Ishikawa (cell line): Measurements from ENCODE around the gene SH3BP5L.

Source experiments
- CEBPB ChIP-seq: IDR thresholded peaks from 2 replicates; pipeline ENCODE4 v1.6.1; 2012
- CREB1 ChIP-seq: IDR thresholded peaks from 2 replicates; pipeline ENCODE4 v1.6.1; 2012; ENCODE audit warnings: low read depth
- EGR1 ChIP-seq: IDR thresholded peaks from 2 replicates; pipeline ENCODE4 v1.6.1; 2012
- EP300 ChIP-seq: IDR thresholded peaks from 2 replicates; pipeline ENCODE4 v1.6.1; 2012; ENCODE audit warnings: borderline replicate concordance
- FOXM1 ChIP-seq: IDR thresholded peaks from 2 replicates; pipeline ENCODE4 v1.6.1; 2012; ENCODE audit warnings: low read depth, borderline replicate concordance
- NFIC ChIP-seq: IDR thresholded peaks from 2 replicates; pipeline ENCODE4 v1.6.1; 2012
- RAD21 ChIP-seq: IDR thresholded peaks from 2 replicates; pipeline ENCODE4 v1.6.1; 2012; ENCODE audit warnings: low read depth
- REST ChIP-seq: IDR thresholded peaks from 2 replicates; pipeline ENCODE4 v1.6.1; 2012; ENCODE audit warnings: low read depth, mild to moderate bottlenecking
- TAF1 ChIP-seq: IDR thresholded peaks from 2 replicates; pipeline ENCODE4 v1.6.1; 2012; ENCODE audit warnings: low read depth, mild to moderate bottlenecking
- TCF12 ChIP-seq: IDR thresholded peaks from 2 replicates; pipeline ENCODE4 v1.6.1; 2012; ENCODE audit warnings: low read depth
- TEAD4 ChIP-seq: IDR thresholded peaks from 2 replicates; pipeline ENCODE4 v1.6.1; 2012
- YY1 ChIP-seq: IDR thresholded peaks from 2 replicates; pipeline ENCODE4 v1.6.1; 2012; ENCODE audit warnings: low read depth
- ZBTB7A ChIP-seq: IDR thresholded peaks from 2 replicates; pipeline ENCODE4 v1.6.1; 2012; ENCODE audit warnings: low read depth
- TF ChIP-seq, protein P1 (sequence below): IDR thresholded peaks from 2 replicates; pipeline ENCODE4 v1.6.1; 2012
- TF ChIP-seq, protein P2 (sequence below): IDR thresholded peaks from 2 replicates; pipeline ENCODE4 v1.6.1; 2012

Gene SH3BP5L

DNA sequence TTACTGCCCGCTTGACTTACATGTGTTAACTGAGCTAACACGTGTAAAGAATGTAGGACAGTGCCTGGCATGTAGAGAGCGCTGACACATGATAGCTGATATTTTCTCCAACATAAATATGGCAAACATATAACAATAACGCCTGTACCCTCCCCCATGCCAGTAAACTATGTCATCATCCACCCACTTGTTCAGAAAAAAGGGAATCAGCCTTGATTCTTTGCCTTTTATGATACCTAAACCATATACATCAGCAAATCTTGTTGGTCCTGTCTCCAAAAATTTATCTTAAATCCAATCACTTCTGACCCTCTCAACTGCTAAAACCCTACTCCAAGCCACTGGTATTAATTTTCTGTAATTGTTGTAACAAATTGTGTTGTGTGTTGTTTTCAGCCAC lies 34.3 kb upstream of the SH3BP5L start:
- no peak for TF ChIP-seq REST
- no peak for TF ChIP-seq EGR1
- TF ChIP-seq YY1 = no peak
- TF ChIP-seq TAF1 = no peak
- TF ChIP-seq EP300 = no peak
- no peak for TF ChIP-seq CEBPB
- TF ChIP-seq, protein P1, sequence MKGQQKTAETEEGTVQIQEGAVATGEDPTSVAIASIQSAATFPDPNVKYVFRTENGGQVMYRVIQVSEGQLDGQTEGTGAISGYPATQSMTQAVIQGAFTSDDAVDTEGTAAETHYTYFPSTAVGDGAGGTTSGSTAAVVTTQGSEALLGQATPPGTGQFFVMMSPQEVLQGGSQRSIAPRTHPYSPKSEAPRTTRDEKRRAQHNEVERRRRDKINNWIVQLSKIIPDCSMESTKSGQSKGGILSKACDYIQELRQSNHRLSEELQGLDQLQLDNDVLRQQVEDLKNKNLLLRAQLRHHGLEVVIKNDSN = no peak
- TF ChIP-seq, protein P2, sequence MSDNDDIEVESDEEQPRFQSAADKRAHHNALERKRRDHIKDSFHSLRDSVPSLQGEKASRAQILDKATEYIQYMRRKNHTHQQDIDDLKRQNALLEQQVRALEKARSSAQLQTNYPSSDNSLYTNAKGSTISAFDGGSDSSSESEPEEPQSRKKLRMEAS = no peak
- no peak for TF ChIP-seq RAD21
- no peak for TF ChIP-seq FOXM1
- TF ChIP-seq TEAD4 = no peak
- TF ChIP-seq CREB1 = no peak
- no peak for TF ChIP-seq ZBTB7A
- TF ChIP-seq NFIC = no peak
- no peak for TF ChIP-seq TCF12

GRCh38 chr1:248858891-248859889 lies 33.5 kb upstream of the SH3BP5L start, which contains the start of gene ZNF692:
Gene ZNF692 (minus strand): TSS chr1:248859085. CDS start chr1:248858309, 776 bp downstream.
- TF ChIP-seq ZBTB7A (no peak), NFIC (no peak), TCF12 (no peak), CREB1 (no peak; the same call in 1 of the 2 replicates), RAD21 (no peak), CEBPB (no peak), EP300 (no peak), TEAD4 (no peak), YY1 (no peak), REST (no peak), TAF1 (peak; percentile 84), EGR1 (no peak), FOXM1 (no peak)
- TF ChIP-seq, protein P1 = no peak
- TF ChIP-seq, protein P2 = peak; percentile 97

DNA sequence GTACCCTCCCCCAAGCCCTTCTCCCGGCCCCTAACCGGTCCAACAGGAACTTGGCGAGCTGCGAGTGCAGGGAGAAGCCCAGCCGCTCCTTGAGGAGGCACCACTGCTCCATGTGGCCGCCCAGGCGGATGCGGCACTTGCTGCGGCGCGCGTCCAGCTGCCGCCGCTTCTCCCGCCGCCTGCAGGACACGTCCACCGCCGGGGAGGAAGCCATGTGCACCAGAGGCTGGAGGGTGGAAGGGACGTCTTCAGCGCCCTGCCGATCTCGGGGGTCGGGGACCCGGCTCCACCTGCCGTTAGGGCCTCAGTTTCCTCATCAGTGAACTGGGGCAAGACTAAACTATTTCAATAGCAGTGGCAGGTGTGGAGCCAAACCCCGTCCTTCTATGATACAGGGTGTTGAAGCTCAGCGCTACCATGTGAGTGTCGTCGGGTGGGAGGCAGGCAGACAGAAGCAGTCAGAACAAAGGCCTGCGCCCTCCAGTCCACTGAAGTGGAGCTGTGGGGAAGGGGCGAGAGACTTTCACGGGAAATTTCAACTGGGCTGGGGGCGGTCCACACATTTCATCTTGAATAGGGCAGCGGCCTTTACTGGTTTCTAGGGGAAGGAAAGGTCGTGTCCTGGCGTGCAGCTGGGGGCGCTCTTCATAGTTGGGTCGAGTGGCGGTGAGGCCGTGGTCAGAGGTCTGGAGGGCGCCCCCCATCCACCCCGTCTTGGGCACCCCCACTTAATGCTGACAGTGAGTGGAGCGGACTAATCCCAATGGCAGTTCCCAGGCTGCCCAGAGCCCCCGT lies 32.6 kb upstream of the SH3BP5L start:
- peak; percentile 60; the same call in 1 of the 2 replicates for TF ChIP-seq TCF12
- 0 out of 2 replicates have a peak, but pooled peaks have one; percentile 29 for TF ChIP-seq EGR1
- TF ChIP-seq FOXM1 = no peak
- TF ChIP-seq YY1 = 0 out of 2 replicates have a peak, but pooled peaks have one; percentile 55
- 0 out of 2 replicates have a peak, but pooled peaks have one; percentile 16 for TF ChIP-seq RAD21
- TF ChIP-seq, protein P2 = peak; percentile 94
- peak; percentile 85 for TF ChIP-seq ZBTB7A
- peak; percentile 40; the same call in 1 of the 2 replicates for TF ChIP-seq NFIC
- TF ChIP-seq, protein P1 = no peak; the same call in 1 of the 2 replicates
- no peak for TF ChIP-seq CEBPB
- no peak for TF ChIP-seq CREB1
- 0 out of 2 replicates have a peak, but pooled peaks have one; percentile 16 for TF ChIP-seq EP300
- TF ChIP-seq TAF1 = peak; percentile 57
- no peak for TF ChIP-seq TEAD4
- no peak for TF ChIP-seq REST
